ENCODE measurements around the gene PAX2.

DNA sequence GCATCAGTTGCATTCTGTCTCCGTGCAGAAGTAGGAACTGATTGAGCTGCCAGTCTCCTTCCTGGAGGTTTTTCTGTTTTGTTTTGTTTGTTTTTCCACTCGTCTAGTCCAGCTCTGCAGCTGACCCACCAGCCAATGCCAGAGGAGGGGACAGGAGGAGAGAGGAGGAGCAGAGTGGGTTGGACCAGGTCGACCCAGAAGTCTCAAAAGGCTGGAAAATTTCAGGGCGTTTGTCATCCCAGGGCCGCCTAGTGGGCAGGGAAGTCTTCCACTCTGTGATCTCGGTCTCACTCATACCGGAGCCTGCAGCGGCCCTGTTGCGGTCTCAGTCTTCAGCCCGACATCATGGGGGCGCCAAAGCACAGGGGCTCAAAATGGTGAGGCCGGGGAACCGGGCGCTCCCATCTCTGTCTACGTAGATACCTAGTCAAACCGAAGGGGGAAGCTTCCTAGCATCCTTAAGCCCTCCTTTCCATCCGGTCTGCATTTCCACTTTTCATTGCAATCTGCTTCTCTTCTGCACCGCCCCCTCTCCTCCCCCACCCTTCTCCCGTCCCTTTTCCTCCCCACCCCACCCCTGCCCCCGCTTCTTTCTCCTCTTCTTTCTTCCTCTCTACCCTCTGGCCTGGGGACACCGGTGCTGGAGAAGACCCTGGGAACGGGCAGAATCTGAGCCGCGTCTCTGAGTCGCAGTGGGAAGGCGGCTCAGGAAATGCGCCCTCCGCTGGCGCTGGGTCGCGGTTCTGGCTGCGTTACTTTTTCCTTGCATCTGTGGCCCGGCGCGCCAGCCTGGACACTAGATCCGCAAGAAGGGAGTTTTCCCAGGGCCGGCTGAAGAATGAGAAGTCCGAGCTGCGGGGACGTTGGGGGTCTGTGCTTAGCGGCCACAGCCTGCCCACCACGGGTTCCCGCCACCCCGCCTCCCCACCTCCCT is 16.2 kb upstream of the PAX2 start:
- no peak for TF ChIP-seq EZH2phosphoT487 (conservative IDR thresholded peaks at IDR 0.05; ENCODE audit: low read length)
- TF ChIP-seq, protein P1, sequence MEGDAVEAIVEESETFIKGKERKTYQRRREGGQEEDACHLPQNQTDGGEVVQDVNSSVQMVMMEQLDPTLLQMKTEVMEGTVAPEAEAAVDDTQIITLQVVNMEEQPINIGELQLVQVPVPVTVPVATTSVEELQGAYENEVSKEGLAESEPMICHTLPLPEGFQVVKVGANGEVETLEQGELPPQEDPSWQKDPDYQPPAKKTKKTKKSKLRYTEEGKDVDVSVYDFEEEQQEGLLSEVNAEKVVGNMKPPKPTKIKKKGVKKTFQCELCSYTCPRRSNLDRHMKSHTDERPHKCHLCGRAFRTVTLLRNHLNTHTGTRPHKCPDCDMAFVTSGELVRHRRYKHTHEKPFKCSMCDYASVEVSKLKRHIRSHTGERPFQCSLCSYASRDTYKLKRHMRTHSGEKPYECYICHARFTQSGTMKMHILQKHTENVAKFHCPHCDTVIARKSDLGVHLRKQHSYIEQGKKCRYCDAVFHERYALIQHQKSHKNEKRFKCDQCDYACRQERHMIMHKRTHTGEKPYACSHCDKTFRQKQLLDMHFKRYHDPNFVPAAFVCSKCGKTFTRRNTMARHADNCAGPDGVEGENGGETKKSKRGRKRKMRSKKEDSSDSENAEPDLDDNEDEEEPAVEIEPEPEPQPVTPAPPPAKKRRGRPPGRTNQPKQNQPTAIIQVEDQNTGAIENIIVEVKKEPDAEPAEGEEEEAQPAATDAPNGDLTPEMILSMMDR (IDR thresholded peaks at IDR 0.05; ENCODE audit: insufficient read depth, low read length, poor library complexity, severe bottlenecking) = no peak
